Glomerular visceral epithelial cell (primary cell): ENCODE data around the gene TIAM2.
A peak's percentile ranks its signal among the peaks of the same experiment; 100 is the strongest.

Source experiments
- DNase-seq: peaks from one replicate; pipeline ENCODE4 v3.0.0-alpha.2; 2016; ENCODE audit errors: extremely low spot score

TIAM2 gene

GRCh38 chr6:155232848-155233247 is 237.7 kb downstream of the TIAM2 start:
- DNase-seq, result no peak

GRCh38 chr6:155234167-155234566 is 239.1 kb downstream of the TIAM2 start:
- no peak for DNase-seq

GRCh38 chr6:155234687-155235086 is 239.6 kb downstream of the TIAM2 start:
- no peak for DNase-seq

GRCh38 chr6:155235087-155235486 is 240.0 kb downstream of the TIAM2 start:
- no peak for DNase-seq

- DNase-seq, result no peak
Observed at GRCh38 chr6:155237613-155238012, 242.5 kb downstream of the TIAM2 start.

GRCh38 chr6:155240905-155241600 is 245.9 kb downstream of the TIAM2 start:
- no peak for DNase-seq

- DNase-seq, result no peak
Observed at GRCh38 chr6:155241966-155242365, 246.9 kb downstream of the TIAM2 start.

- no peak for DNase-seq
Observed at GRCh38 chr6:155244434-155244833, 249.3 kb downstream of the TIAM2 start.

- no peak for DNase-seq
Observed at GRCh38 chr6:155245193-155245592, 250.1 kb downstream of the TIAM2 start.

GRCh38 chr6:155245831-155246230 is 250.7 kb downstream of the TIAM2 start:
- no peak for DNase-seq

- no peak for DNase-seq
Observed at GRCh38 chr6:155246825-155247224, 251.7 kb downstream of the TIAM2 start.

- DNase-seq, result peak; percentile 72
Observed at GRCh38 chr6:155247618-155248007, 252.5 kb downstream of the TIAM2 start.

- peak; percentile 67 for DNase-seq
Observed at GRCh38 chr6:155248008-155249001, 253.2 kb downstream of the TIAM2 start.

- DNase-seq, result no peak
Observed at GRCh38 chr6:155250701-155251381, 255.7 kb downstream of the TIAM2 start.

GRCh38 chr6:155252581-155252980 is 257.5 kb downstream of the TIAM2 start:
- DNase-seq, result no peak

GRCh38 chr6:155253337-155253736 is 258.2 kb downstream of the TIAM2 start:
- DNase-seq, result no peak

- no peak for DNase-seq
Observed at GRCh38 chr6:155254139-155254538, 259.0 kb downstream of the TIAM2 start.

- DNase-seq, result no peak
Observed at GRCh38 chr6:155256122-155256795, 261.1 kb downstream of the TIAM2 start.

- no peak for DNase-seq
Observed at GRCh38 chr6:155257796-155258195, 262.7 kb downstream of the TIAM2 start.

GRCh38 chr6:155259204-155259603 is 264.1 kb downstream of the TIAM2 start:
- DNase-seq, result no peak

- no peak for DNase-seq
Observed at GRCh38 chr6:155259897-155260296, 264.8 kb downstream of the TIAM2 start.

- no peak for DNase-seq
Observed at GRCh38 chr6:155260686-155261085, 265.6 kb downstream of the TIAM2 start.
